Activated CD4-positive, CD25-positive, alpha-beta regulatory T cell treated with anti-CD3 and anti-CD28 coated beads, Interleukin-2, amount 50 U/mL, for 24 hours (primary cell): Measurements from ENCODE around the gene PCK2.

Experiments used
- ATAC-seq, 2 donors: fragments of 150-1000 bp; cut with Tn5 transposase; one replicate each; pipeline ENCODE4 v1.10.0; 2021; ENCODE audit warnings: mild to moderate bottlenecking in 1 of 2, moderate library complexity in 1 of 2

PCK2 gene

GRCh38 chr14:24062216-24062980 lies 31.7 kb upstream of the PCK2 start:
- ATAC-seq, result no peak

- no peak for ATAC-seq
These were observed 30.8 kb upstream of the PCK2 start for GRCh38 chr14:24063263-24063836.

GRCh38 chr14:24064091-24064795 lies 29.9 kb upstream of the PCK2 start:
- no peak for ATAC-seq

GRCh38 chr14:24064856-24065255 lies 29.3 kb upstream of the PCK2 start:
- ATAC-seq, result no peak

DNA sequence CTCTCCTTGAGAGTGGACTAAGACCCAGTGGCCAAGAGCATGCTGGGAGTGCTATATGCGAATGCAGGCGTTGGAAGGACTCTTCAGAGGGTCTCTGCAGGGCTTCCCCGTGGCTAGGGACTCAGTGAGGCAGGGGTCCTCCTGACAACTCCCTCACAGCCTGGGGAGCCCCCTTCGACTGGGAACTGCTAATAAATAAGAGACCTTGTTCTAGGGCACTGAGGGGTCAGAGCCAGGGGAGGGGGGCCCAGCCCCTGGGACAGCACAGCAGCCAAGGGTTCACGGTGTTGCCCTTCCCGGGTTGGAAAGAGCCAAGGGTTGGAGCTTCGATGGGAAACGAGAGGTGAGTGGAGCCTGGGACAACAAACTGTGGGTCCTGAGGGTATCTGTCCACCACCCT lies 28.7 kb upstream of the PCK2 start:
- no peak for ATAC-seq

- no peak for ATAC-seq
These were observed 27.5 kb upstream of the PCK2 start for GRCh38 chr14:24066496-24067132.

DNA sequence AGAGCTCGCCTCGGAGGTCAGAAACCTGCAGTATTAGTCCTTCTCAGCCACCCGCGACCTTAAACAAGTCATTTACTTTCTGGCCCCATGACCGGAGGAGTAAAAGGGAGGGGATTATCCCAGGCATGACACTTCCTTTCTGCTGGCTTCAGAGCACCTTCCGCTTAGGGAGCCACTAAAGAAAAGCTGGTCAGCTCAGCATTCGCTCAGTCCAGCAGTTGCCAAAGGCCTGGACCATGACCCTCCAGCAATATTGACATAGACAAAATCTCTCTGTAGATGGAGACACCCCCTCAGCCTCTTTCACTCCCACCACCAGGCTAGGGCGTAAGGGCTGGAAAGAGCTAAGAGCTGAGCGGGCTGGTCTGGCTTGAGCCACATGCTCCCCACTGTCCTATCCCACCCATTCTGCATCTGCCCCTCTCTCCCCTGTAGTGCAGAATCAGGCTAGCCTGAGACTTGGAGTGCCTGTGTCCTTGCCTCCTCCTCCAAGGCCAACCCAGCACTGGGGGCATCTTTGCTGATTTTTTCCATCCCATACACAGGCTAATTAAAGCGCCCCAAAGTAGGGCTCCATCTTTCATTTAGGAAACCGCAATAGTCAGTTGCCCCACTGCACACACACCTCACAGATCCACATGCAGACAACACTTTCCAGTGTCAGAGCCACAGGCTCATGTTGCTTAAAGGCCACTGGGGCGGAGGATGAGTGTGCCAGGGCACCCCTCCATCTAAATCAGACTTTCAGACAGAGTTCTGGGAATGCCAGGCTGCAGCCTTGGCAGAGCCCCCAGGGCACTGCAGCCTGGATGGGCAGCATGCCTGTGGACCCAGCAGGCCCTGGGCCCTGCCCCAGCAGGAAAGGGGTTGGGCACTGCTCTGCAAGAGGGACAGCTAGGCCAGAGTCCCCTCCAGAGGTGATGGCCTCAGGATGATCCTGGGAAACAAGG lies 26.7 kb upstream of the PCK2 start:
- no peak for ATAC-seq

DNA sequence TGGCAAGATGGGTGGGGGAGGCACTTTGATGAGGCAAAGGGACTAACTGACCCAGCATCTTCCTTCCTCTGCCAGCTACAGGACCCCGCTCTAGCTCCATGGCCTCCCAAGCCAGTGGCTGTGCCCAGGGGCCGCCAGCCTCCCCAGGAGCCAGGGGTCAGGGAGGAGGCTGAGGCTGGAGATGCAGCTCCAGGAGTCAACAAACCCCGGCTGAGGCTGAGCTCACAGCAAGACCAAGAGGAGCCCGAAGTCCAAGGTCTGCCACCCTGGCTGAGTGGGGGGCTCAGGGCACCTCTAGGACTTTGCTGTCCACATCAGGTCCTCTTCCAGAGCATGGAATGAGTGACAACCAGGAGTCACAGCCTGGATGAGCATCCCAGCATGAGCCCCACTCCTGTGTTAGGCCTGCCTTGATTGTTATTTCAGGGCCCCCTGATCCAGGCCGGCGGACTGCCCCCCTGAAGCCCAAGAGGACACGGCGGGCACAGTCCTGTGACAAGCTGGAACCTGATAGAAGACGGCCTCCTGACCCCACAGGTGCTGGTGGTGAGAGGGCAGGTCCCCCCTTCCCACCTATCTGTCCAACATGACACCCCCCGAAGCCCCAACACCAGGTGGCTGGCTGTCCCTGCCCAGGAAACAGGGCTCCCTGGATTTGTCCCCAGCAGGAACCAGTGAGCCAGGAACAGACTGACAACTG lies 25.2 kb upstream of the PCK2 start:
- ATAC-seq, result no peak

GRCh38 chr14:24069411-24069735 lies 24.7 kb upstream of the PCK2 start:
- ATAC-seq, result no peak

DNA sequence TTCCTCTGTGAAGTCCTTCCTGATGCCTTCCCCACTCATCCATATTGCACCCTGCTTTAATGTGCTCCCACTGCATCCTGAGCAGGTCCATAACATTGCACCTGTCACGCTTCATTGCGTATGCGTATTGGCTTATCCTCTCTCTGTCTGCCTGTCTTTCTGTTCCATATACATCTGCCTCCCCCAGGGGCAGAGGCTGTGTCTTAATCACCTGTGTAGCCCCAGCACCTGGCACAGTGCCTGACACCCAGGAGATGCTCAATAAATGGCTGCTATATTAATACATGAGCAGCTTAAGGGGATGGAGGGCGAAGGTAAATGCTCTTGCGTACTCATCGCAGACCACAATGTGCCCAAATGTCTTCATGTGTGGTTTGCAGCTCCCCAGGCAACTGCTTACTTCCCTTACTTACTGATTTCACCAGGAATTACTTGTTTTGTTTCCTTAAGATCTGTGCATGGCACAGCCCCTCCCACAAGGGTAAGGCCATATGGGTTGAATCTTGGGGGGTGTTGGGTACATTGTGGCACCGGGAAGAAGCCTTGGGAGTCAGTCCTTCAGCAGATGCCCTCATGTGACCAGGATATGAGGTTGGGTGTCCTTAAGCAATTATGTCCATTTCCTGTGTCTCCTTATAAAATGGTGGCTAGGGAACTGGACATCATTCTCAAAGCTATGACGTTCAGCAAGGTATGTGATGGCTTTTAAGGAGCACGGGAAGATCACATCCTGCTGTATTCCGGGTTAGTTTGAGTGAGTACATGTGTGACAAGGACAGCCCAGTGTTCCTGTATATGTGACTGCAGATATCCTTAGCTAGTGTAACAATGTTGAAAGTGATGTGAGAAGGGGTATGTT lies 23.6 kb upstream of the PCK2 start:
- ATAC-seq, result no peak

DNA sequence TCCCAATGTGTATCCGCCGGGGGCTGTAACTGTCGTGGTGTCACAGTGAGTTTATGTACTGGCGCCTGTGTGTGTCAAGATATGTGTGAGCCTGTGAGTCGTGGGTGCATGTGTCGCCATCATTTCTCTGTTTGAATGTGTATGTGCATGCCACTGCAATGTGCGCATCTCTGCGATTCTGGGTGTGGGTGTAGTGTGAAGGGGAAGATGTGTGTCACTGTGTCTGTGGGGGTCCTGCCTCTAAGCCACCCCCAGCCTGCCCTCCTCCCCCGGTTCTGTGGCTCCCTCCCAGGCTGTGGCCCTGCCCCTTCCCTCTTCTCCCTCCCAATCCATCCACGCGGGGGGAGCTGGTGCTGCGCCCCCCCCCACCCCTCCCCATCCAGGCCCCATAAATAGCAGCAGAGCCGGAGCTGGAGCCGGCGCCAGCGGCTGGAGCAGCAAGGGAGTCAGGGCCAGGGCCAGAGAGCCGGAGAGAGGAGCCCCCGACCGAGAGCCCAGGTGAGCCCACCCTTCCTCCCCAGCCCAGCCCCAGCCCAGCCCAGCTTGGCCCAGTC lies 22.9 kb upstream of the PCK2 start, which contains the start of gene CPNE6:
TSS of gene CPNE6 (plus strand) at position 419 of the 554 bp plus-strand sequence. CDS start 1,375 bp downstream, outside the sequence.
- ATAC-seq, result peak; percentile 55 to 66

GRCh38 chr14:24071836-24072430 lies 22.2 kb upstream of the PCK2 start:
- ATAC-seq, result no peak

DNA sequence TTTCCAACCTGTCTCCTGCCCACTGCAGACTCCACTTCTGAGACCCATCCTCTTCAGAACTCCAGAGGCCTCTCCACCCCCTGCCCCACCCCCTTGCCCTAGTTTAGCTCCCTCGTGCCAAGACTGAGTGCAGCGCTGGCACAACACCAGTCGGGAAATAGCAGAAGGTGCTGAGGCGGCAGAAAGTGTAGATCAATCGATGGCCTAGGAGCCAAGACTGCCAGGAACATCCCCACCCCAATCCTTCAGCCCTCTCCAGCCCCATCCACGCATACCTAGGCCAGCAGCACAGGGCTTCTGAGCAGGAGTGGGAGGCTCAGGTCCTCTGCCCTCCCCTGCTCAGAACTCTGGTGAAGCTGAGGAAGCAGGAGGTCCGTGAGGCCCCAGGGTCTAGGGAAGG lies 21.7 kb upstream of the PCK2 start:
- no peak for ATAC-seq

- ATAC-seq, result no peak
These were observed 20.9 kb upstream of the PCK2 start for GRCh38 chr14:24072881-24073877.

- ATAC-seq, result no peak
These were observed 19.3 kb upstream of the PCK2 start for GRCh38 chr14:24074625-24075484.

GRCh38 chr14:24075485-24076301 lies 18.4 kb upstream of the PCK2 start:
- no peak for ATAC-seq

DNA sequence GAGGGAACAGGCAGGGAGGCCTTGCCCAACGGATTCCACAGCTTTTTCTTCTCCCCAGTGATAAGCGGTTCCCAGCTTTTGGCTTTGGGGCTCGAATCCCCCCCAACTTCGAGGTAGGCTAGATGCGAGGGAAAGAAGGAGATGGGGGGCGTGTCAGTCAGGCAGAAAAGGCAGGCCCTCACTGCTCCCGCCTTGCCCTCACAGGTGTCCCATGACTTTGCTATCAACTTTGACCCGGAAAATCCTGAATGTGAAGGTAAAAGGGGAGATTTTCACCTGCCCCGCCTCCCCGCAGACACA lies 17.9 kb upstream of the PCK2 start:
- no peak for ATAC-seq
